Retinal pigment epithelial cell (primary cell): ENCODE measurements around the gene ARHGEF16.

ENCODE experiments used
- DNase-seq: peaks from one replicate; pipeline ENCODE4 v3.0.0-alpha.2; 2010; ENCODE audit warnings: low read depth
- H3K4me3 ChIP-seq: 2 replicates; pipeline ENCODE4 v1.5.1; 2011; ENCODE audit warnings: mild to moderate bottlenecking, low read length, control low read depth, moderate library complexity
- CTCF ChIP-seq: conservative IDR thresholded peaks from 2 replicates; pipeline ENCODE4 v1.5.1; 2011; ENCODE audit warnings: low read depth, low read length, control low read depth, inconsistent platforms

ARHGEF16 gene

GRCh38 chr1:3478187-3478586, 23.7 kb downstream of the ARHGEF16 start:
- no peak for DNase-seq
- H3K4me3 ChIP-seq: no peak overlapping the region
- TF ChIP-seq CTCF: no peak

- H3K4me3 ChIP-seq: no peak overlapping the region
- no peak for DNase-seq
- no peak for TF ChIP-seq CTCF
Measured at GRCh38 chr1:3479511-3480368, 25.3 kb downstream of the ARHGEF16 start.

GRCh38 chr1:3480369-3480719, 25.9 kb downstream of the ARHGEF16 start:
- H3K4me3 ChIP-seq: no peak overlapping the region
- no peak for TF ChIP-seq CTCF
- DNase-seq: no peak

- TF ChIP-seq CTCF: no peak
- no peak overlapping the region for H3K4me3 ChIP-seq
- DNase-seq: no peak
Measured at GRCh38 chr1:3481046-3481445, 26.6 kb downstream of the ARHGEF16 start.

GRCh38 chr1:3481836-3482375, 27.4 kb downstream of the ARHGEF16 start:
- no peak for DNase-seq
- no peak for TF ChIP-seq CTCF
- no peak overlapping the region for H3K4me3 ChIP-seq

- peak; percentile 26 for TF ChIP-seq CTCF
- no peak overlapping the region for H3K4me3 ChIP-seq
- no peak for DNase-seq
Measured at GRCh38 chr1:3482378-3482849, 27.9 kb downstream of the ARHGEF16 start.

- no peak overlapping the region for H3K4me3 ChIP-seq
- no peak for TF ChIP-seq CTCF
- DNase-seq: no peak
Measured at GRCh38 chr1:3483380-3483779, 28.9 kb downstream of the ARHGEF16 start.
